ENCODE data around the gene TRIO.

The TRIO gene

DNA sequence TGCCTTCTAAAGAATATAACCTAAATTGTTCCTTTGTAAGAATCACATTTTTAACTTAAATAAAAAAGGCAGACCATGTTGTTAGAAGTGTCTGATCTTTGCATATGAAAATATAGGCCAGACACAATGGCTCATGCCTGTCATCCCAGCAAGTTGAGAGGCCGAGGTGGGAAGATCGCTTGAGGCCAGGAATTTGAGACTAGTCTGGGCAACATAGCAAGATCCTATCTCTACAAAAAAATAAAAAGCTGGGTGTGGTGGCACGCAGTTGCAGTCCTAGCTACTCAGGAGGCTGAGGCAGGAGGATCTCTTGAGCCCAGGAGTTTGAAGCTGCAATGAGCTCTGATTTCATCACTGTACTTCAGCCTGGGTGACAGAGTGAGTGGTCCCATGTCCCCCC is 37.3 kb downstream of the TRIO start:
- H3K27ac Mint-ChIP-seq: no peak overlapping the region
- no peaks in the 10 kb centered on the region for H3K9me3 Mint-ChIP-seq
- H3K4me1 Mint-ChIP-seq: no peaks in the 10 kb centered on the region
- DNase-seq (no peak), ATAC-seq (no peak)
- no peak overlapping the region for H3K4me3 Mint-ChIP-seq
- peaks cover 8% of the 10 kb centered on the region for H3K27me3 Mint-ChIP-seq

GRCh38 chr5:14181299-14181968 is 38.3 kb downstream of the TRIO start:
- Mint-ChIP-seq H3K4me1 (no peaks in the 10 kb centered on the region), H3K27me3 (peaks cover 8% of the 10 kb centered on the region), H3K27ac (no peak overlapping the region), H3K4me3 (no peak overlapping the region), H3K9me3 (no peaks in the 10 kb centered on the region)
- no peak for ATAC-seq
- no peak for DNase-seq

DNA sequence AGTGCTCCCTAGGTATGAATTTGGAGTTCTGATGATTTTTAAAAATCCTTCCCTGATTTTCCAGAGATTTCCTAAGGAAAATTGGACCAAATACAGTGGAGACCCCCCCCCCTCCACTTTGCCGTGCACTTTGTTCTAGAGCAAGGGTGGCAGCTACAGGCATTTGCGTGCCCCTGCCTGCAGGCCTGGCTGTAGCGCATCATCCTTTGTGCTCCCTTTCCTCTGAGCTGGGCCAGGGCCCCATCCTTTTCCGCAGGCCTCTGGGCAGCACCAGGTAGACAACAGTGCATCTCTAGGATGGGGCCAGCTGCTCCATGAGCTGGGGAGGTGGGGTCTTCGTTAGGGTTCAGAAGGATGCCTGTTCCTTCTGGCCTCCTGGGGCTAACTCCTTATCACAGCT is 39.6 kb downstream of the TRIO start:
- Mint-ChIP-seq H3K4me3 (no peak overlapping the region), H3K27ac (no peak overlapping the region), H3K9me3 (no peaks in the 10 kb centered on the region), H3K4me1 (no peaks in the 10 kb centered on the region), H3K27me3 (peaks cover 2% of the 10 kb centered on the region)
- ATAC-seq (no peak), DNase-seq (no peak)

DNA sequence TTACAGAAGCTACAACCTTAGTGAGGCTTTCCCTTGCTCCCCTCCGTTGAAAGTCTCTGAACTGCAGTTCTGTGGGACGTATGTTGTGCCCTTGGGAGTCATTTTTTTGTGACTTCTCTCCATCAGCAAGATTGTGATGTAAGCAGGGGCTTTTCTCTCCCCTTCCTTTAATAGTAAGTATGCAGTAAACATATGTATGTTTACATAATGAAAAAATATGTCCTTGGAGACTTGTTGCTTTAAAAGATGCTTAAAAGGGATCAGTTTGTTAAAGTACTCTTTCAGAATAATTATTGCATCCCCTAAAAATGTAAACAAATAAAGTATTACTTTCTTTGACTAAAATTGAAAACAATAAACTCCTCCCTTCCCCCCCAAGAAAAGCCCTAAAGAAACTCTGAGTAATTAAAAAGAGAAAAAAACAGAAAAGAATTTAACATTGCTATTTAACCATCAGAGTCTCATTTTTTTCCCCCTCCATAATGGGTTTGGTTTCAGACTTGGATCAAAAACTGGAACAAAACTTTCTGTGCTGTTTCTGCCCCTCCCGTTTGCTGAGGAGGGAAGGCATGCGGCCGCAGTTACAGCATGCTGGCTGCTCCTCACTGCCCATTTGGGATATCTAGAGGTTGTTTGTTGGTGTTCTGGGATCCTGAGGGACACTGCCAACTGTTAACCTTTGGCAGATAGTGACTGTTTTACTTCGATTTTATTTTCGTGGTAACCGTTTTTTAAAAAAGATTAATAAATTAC is 40.2 kb downstream of the TRIO start:
- Mint-ChIP-seq H3K9me3 (no peaks in the 10 kb centered on the region), H3K4me3 (no peak overlapping the region), H3K27ac (no peak overlapping the region), H3K27me3 (no peaks in the 10 kb centered on the region), H3K4me1 (no peaks in the 10 kb centered on the region)
- DNase-seq (no peak), ATAC-seq (no peak)

DNA sequence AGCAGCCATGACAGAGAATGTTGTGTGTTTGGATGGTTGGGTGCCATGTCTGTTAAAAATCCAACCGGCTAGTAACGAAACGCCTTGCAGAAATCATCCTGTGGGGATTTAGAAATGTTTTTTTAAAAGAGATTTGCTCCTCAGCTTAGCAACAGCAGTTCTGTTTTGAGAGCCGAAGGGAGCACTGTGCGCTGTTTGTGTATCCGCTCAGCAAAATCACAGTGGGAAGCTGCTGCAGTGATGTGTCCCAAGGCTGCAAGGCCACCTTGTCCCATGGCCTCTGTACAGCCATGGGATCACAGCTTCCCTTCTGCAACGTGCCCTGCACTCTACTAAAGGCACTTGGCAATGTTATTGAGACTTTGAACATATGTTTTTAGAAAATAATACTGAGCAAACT is 40.9 kb downstream of the TRIO start:
- H3K27ac Mint-ChIP-seq: no peak overlapping the region
- ATAC-seq (no peak), DNase-seq (no peak)
- no peaks in the 10 kb centered on the region for H3K9me3 Mint-ChIP-seq
- no peaks in the 10 kb centered on the region for H3K27me3 Mint-ChIP-seq
- H3K4me3 Mint-ChIP-seq: no peak overlapping the region
- no peaks in the 10 kb centered on the region for H3K4me1 Mint-ChIP-seq

DNA sequence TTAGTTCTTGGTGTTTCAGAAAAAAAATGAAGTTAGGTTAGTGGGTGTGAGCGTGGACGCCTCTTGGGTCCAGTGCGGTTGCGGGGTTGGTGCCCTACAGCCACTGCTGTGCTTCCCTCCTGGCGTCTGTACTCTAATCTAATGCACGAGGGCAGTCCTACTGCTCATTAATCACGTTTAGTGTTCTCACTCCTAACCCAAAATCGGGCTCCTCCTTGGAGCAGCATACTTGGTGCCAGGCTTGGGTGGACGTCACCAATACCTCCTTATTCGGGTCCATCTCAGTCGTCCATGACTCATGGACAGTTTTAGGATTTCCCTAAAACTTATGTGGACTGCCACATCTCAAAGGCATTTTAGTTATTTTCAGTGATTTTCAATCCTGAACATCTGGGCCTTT is 41.6 kb downstream of the TRIO start:
- no peaks in the 10 kb centered on the region for H3K4me1 Mint-ChIP-seq
- H3K27ac Mint-ChIP-seq: no peak overlapping the region
- no peak overlapping the region for H3K4me3 Mint-ChIP-seq
- DNase-seq (no peak), ATAC-seq (no peak)
- H3K9me3 Mint-ChIP-seq: no peaks in the 10 kb centered on the region
- no peaks in the 10 kb centered on the region for H3K27me3 Mint-ChIP-seq

DNA sequence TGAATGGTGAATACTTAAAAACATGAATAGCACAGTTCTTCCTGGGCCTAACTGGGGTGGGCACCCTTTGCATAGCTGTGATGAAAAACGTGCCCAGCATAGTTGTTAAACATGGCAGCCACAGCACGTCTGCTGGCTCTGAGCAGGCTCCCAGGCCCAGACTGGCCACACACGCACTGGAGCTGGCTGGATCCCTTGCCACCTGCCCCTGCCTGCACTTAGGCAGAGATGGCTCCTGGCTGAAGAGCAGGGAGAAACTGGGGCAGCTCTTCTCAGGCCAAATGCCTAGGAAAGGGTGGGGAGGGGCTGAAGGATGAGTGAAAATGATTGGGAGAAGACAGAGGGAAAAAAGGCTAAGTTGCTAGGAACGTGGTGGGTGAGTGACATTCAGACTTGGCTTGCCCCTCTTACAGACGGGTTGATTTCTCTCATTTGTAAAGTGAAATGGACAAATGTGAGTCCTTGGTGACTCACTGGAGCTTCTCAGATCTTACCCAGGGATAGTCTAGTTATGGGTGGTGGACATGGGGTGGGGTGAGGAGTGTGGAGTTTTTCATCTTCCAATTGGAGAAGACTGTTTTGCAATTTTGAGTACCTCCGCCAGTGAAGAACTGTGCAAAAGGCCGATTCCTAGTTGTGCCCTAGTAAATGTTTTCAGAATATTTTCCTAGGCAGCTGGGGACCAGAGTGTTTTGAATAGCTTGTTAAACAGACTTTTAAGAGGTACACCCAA is 42.4 kb downstream of the TRIO start:
- Mint-ChIP-seq H3K4me1 (no peaks in the 10 kb centered on the region), H3K27me3 (no peaks in the 10 kb centered on the region), H3K9me3 (no peaks in the 10 kb centered on the region), H3K27ac (no peak overlapping the region), H3K4me3 (no peak overlapping the region)
- ATAC-seq: no peak
- no peak for DNase-seq

- DNase-seq (no peak), ATAC-seq (no peak)
- Mint-ChIP-seq H3K27me3 (no peaks in the 10 kb centered on the region), H3K27ac (no peak overlapping the region), H3K4me1 (no peaks in the 10 kb centered on the region), H3K4me3 (no peak overlapping the region), H3K9me3 (no peaks in the 10 kb centered on the region)
Observed at GRCh38 chr5:14186059-14186830, 43.1 kb downstream of the TRIO start.

DNA sequence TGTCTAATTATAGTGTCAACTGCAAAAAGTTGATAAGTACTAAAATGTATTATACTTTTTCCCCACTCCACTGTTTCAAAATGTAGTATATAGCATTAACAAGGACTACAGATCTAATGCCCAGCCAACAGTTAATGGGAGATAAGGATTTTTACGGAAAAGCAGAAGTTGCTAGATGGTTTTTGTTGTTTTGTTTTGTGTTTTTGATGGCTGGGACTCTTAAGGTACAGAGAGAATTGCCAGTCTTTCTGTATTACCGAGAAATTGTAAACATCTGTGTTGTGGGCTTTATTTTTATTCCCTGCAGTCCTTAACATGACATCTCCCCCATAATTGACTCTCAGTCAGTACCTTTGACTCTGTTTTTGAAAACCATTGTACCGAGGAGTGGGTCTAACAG is 44.0 kb downstream of the TRIO start:
- Mint-ChIP-seq H3K27ac (no peak overlapping the region), H3K27me3 (no peaks in the 10 kb centered on the region), H3K4me1 (no peaks in the 10 kb centered on the region), H3K4me3 (no peak overlapping the region), H3K9me3 (no peaks in the 10 kb centered on the region)
- ATAC-seq (no peak), DNase-seq (no peak)

GRCh38 chr5:14187660-14188059 is 44.5 kb downstream of the TRIO start:
- H3K4me1 Mint-ChIP-seq: no peaks in the 10 kb centered on the region
- H3K4me3 Mint-ChIP-seq: no peak overlapping the region
- H3K9me3 Mint-ChIP-seq: no peaks in the 10 kb centered on the region
- H3K27me3 Mint-ChIP-seq: no peaks in the 10 kb centered on the region
- DNase-seq: no peak
- no peak overlapping the region for H3K27ac Mint-ChIP-seq
- no peak for ATAC-seq

DNA sequence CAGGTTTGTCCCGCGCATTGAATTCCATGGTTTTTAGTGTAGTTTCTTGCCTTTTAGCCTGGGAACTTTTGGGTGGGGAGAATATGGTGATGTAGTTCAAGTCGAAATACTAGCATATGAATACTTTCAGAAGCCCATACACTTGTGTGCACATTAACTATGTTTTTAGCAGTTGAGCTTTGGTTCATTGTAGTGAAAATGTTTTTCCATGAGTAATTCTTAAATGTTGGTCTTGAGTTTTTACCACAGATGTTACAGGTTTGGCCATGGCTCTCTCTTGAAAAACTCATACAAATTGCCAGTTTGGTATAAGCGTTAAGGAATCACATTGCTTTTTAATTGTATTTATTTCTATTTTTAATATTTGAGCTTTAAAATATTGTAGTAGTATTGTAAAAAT is 45.6 kb downstream of the TRIO start:
- ATAC-seq: no peak
- H3K4me3 Mint-ChIP-seq: no peak overlapping the region
- no peak overlapping the region for H3K27ac Mint-ChIP-seq
- no peak for DNase-seq
- no peaks in the 10 kb centered on the region for H3K27me3 Mint-ChIP-seq
- no peaks in the 10 kb centered on the region for H3K9me3 Mint-ChIP-seq
- H3K4me1 Mint-ChIP-seq: no peaks in the 10 kb centered on the region

DNA sequence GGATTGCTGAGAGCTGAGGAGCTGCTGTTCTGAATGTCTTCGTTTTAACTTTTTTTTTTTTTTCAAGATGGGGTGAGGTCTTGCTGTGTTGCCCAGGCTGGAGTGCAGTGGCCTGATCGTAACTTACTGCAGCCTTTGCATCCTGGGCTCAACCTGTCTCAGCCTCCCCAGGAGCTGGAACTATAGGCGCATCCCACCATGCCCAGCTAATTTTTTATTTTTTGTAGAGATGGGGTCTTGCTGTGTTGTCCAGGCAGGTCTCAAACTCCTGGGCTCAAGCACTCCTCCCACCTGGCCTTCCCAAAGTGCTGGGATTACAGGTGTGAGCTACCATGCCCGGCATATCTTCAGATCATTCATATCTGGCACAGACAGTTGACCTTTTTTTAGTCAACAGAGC is 46.5 kb downstream of the TRIO start:
- no peak overlapping the region for H3K27ac Mint-ChIP-seq

GRCh38 chr5:14190194-14191164 is 47.3 kb downstream of the TRIO start:
- no peak overlapping the region for H3K4me3 Mint-ChIP-seq
- ATAC-seq (no peak), DNase-seq (no peak)
- peaks cover 5% of the 10 kb centered on the region for H3K27me3 Mint-ChIP-seq
- H3K27ac Mint-ChIP-seq: no peak overlapping the region
- no peaks in the 10 kb centered on the region for H3K9me3 Mint-ChIP-seq
- no peaks in the 10 kb centered on the region for H3K4me1 Mint-ChIP-seq

More for the DNA sequence above, 46.5 kb downstream of the TRIO start:
- H3K9me3 Mint-ChIP-seq: no peaks in the 10 kb centered on the region
- DNase-seq (no peak), ATAC-seq (no peak)
- no peaks in the 10 kb centered on the region for H3K4me1 Mint-ChIP-seq
- H3K4me3 Mint-ChIP-seq: no peak overlapping the region
- H3K27me3 Mint-ChIP-seq: no peaks in the 10 kb centered on the region

DNA sequence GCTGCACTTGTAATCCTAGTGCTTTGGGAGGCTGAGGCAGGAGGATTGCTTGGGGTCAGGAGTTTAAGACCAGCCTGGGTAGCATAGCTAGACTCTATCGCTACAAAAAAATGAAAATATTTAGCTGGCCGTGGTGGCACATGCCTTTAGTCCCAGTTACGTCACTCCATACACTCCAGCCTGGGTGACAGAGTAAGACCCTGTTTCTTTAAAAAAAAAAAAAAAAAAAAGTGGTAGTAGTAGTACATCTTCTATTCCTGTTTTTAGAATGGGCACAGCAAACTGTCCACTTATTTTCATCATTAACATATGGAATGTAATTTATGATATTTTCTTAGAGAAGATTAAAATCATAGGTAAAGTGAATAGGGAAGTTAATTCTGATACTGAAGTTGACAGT is 48.2 kb downstream of the TRIO start:
- Mint-ChIP-seq H3K27me3 (peaks cover 11% of the 10 kb centered on the region), H3K4me1 (no peaks in the 10 kb centered on the region), H3K27ac (no peak overlapping the region), H3K4me3 (no peak overlapping the region), H3K9me3 (no peaks in the 10 kb centered on the region)
- ATAC-seq: no peak
- DNase-seq: no peak

DNA sequence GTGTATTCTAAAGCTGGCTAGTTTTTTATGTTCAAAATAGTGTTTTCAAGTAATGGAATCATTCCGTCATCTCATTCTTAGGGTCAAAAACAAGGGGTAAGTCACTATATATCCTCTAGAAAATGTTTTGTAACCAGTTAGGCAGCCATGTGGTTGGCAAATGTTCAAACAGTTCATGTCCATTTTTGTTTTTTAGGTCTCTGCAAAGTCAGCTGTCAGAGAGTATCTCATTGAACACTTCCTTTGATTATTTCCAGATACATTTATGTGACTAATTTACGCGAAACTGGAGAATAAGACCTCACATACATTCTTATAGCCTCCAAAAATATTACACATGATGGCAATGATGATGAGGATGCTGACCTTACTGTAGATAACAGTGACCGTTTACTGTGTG is 50.4 kb downstream of the TRIO start:
- H3K27me3 Mint-ChIP-seq: peaks cover 19% of the 10 kb centered on the region
- no peak overlapping the region for H3K4me3 Mint-ChIP-seq
- H3K9me3 Mint-ChIP-seq: no peaks in the 10 kb centered on the region
- ATAC-seq (no peak), DNase-seq (no peak)
- no peaks in the 10 kb centered on the region for H3K4me1 Mint-ChIP-seq
- H3K27ac Mint-ChIP-seq: no peak overlapping the region

Data from stimulated activated naive CD8-positive, alpha-beta T cell treated with anti-CD3 and anti-CD28 coated beads, Interleukin-15, amount 100 ng/mL, for 72 hours (primary cell).